Bronchial epithelial cell (primary cell): ENCODE measurements around the gene LRRC3C. TPM values are rescaled to one million over a fixed set of nuclear protein-coding genes. Genes with fewer than 3 reads are reported as not detected.

Source experiments
- DNase-seq: peaks from one replicate; pipeline ENCODE4 v3.0.0-alpha.2; 2010; ENCODE audit warnings: low read depth
- FAIRE-seq: peaks from 2 replicates; lab custom pipeline; 2011; peaks lifted over from hg19 to GRCh38; lab: Jason Lieb, UNC
- H3K27me3 ChIP-seq: 2 replicates; pipeline ENCODE4 v1.5.1; 2011; ENCODE audit warnings: low read length; ENCODE audit not compliant: control insufficient read depth, insufficient read depth
- H3K36me3 ChIP-seq: 2 replicates; pipeline ENCODE4 v1.5.1; 2011; ENCODE audit warnings: low read length; ENCODE audit not compliant: control insufficient read depth, insufficient read depth
- H3K4me3 ChIP-seq: 2 replicates; pipeline ENCODE4 v1.5.1; 2011; ENCODE audit warnings: mild to moderate bottlenecking, low read depth, low read length, control low read depth
- total RNA-seq: library from RNA; depleted of rRNA; stranded (reverse); fragments of >200 nt; gene quantifications from 2 replicates; pipeline ENCODE4 v1.2.1, GENCODE V29; 2014
- TF ChIP-seq, protein P1 (sequence below): IDR thresholded peaks from 2 replicates; pipeline ENCODE4 v1.5.1; 2011; ENCODE audit warnings: mild to moderate bottlenecking, moderate library complexity, low read length, control low read depth, inconsistent platforms; ENCODE audit not compliant: insufficient read depth, severe bottlenecking

The LRRC3C gene
- total RNA-seq, 1 donor from 2014 or later, result not detected

DNA sequence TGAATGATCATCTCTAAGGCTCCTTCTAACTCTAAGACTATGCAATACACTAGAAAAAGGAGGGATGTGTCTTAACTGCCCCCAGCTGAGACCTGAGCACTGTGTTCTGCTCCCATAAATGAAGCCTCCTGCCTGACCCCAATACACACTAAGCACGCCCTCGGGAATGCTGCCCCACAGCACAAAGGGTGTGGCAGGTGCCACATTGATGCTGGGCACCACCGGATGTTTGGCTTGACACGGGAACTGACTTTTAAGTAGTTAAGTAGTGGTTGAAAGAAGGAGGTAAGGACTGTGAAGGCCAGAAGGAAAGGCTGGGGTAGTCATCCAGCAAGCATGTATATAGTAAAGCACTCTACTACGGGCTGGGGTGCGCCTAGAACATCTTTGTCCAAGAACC, 39.2 kb downstream of the LRRC3C start:
- no peak for DNase-seq
- FAIRE-seq, result no peak
- Histone ChIP-seq H3K36me3 (no peaks in the 10 kb centered on the region), H3K27me3 (peaks cover 2% of the 10 kb centered on the region), H3K4me3 (no peak overlapping the region)
- TF ChIP-seq, protein P1, sequence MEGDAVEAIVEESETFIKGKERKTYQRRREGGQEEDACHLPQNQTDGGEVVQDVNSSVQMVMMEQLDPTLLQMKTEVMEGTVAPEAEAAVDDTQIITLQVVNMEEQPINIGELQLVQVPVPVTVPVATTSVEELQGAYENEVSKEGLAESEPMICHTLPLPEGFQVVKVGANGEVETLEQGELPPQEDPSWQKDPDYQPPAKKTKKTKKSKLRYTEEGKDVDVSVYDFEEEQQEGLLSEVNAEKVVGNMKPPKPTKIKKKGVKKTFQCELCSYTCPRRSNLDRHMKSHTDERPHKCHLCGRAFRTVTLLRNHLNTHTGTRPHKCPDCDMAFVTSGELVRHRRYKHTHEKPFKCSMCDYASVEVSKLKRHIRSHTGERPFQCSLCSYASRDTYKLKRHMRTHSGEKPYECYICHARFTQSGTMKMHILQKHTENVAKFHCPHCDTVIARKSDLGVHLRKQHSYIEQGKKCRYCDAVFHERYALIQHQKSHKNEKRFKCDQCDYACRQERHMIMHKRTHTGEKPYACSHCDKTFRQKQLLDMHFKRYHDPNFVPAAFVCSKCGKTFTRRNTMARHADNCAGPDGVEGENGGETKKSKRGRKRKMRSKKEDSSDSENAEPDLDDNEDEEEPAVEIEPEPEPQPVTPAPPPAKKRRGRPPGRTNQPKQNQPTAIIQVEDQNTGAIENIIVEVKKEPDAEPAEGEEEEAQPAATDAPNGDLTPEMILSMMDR, result no peak

DNA sequence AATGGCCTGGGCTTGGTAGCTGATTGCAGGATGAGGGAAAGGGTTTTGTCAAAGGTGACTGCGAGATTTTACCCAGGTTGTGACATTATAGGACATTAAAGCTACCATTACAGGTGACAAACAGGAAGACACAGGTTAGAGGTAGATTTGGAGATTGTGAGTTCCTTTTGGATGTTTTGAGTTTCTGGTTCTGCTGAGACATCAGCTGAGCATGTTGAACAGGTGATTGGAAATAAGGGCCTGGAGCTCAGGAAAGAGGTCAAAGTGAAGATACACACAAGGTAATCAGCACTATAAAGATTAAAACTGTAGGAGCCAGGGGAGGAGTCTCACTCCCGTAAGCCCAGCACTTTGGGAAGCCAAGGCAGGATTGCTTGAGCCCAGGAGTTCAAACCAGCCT, 41.2 kb downstream of the LRRC3C start:
- no peak overlapping the region for H3K4me3 ChIP-seq
- H3K36me3 ChIP-seq, result no peaks in the 10 kb centered on the region
- peaks cover 2% of the 10 kb centered on the region for H3K27me3 ChIP-seq
- TF ChIP-seq, protein P1, result no peak
- no peak for FAIRE-seq
- no peak for DNase-seq

DNA sequence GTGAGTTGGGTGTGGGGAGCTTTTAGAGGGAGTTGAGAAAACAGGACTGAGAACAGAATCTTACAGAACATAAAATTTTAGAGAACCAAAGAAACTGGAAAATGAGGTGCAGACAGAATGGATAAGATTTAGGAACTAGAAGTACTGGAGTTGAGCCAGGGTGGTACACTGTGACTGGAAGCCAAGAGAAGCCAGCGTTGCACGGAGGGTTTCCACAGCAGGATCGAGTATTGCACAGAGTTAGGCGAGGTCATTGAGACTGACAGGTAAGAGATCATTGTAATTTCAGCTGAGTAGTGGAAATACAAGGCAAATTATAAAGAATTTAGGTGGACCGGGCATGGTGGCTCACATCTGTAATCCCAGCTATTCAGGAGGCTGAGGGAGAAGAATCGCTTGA, 41.8 kb downstream of the LRRC3C start:
- FAIRE-seq (no peak), DNase-seq (no peak)
- H3K27me3 ChIP-seq, result peaks cover 2% of the 10 kb centered on the region
- H3K4me3 ChIP-seq, result no peak overlapping the region
- TF ChIP-seq, protein P1, result no peak
- H3K36me3 ChIP-seq, result no peaks in the 10 kb centered on the region

DNA sequence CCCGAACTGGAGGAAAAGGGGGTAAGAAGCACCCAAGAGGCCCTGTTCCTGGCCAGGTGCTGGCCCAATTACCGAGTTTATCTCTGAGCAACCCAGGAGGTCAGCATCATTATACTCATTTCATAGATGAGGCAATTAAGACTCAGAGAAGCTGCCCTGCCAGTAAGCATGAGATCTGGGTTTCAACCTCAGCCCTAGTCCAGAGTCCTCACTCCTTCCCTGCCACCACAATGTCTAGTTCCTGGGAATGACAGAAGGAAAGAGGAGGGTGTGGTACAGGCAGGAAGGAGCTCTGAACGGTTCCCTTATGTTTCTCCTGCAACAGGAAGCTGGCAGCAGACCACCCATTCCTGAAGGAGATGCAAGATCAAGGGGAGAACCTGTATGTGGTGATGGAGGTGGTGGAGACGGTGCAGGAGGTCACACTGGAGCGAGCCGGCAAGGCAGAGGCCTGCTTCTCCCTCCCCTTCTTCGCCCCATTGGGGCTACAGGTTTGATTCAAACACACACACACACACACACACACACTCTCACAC, 42.7 kb downstream of the LRRC3C start:
- Histone ChIP-seq H3K36me3 (no peaks in the 10 kb centered on the region), H3K27me3 (peaks cover 2% of the 10 kb centered on the region), H3K4me3 (no peak overlapping the region)
- TF ChIP-seq, protein P1, result no peak
- FAIRE-seq (peak; percentile 47), DNase-seq (no peak)

DNA sequence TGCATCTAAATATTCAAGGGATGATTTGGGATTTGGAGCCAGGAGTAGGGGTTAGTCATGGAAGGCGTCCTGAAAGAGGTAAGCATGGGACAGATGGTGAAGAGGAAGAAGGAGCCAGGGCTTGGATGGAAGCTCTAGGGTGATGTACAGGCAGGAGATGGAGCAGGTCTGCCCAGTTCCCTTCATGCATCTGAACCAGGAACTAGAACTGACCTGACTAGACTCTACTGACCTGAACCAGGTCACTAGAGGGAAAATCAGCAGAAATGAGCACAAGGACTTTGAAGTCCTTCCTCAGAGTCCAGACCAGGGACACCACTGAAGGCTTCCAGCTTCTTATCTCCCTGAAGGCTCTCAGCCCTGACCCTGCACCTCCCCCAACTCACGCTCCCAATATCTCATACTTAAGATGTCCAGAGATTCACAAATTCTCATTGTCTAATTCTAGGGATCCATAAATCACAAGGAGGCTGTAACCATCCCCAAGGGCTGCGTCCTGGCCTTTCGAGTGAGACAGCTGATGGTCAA, 43.6 kb downstream of the LRRC3C start:
- DNase-seq (no peak), FAIRE-seq (no peak)
- Histone ChIP-seq H3K36me3 (no peaks in the 10 kb centered on the region), H3K4me3 (no peak overlapping the region), H3K27me3 (peaks cover 2% of the 10 kb centered on the region)
- TF ChIP-seq, protein P1, result no peak

DNA sequence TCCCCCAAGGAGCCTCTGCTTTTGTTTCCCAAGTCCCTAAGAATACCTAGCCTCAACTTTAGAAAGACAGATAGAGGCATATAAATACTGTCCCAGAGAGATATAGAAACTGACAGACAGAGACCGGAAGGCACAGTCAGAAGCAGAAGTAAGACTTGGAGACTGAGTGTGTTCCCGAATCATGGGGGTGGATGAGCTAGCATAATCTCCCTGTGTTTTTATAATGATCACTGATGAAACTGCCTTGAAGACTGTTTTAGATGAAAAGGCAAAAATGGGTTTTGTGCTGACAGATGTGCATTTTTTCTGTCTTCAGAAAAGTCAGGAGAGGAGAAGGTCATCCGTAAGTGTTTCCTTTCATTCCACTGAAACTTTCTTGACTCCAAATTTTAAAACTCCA, 44.7 kb downstream of the LRRC3C start:
- Histone ChIP-seq H3K4me3 (no peak overlapping the region), H3K27me3 (peaks cover 2% of the 10 kb centered on the region), H3K36me3 (no peaks in the 10 kb centered on the region)
- FAIRE-seq (no peak), DNase-seq (no peak)
- TF ChIP-seq, protein P1, result no peak
